ENCODE measurements around the gene CSTB.

- TF ChIP-seq EZH2 (IDR thresholded peaks at IDR 0.05; ENCODE audit: low read length, unreplicated experiment), result no peak
- no peak for TF ChIP-seq CTCF (conservative IDR thresholded peaks at IDR 0.05; ENCODE audit: low read depth, low read length)
These were observed 918 bp downstream of the CSTB start for GRCh38 chr21:43775190-43775589.
